Hematopoietic multipotent progenitor cell treated with erythropoietin and hydrocortisone succinate and interleukin-3 and kit ligand, for 15 days (in vitro differentiated cells): ENCODE results near the gene SPTSSA.
A peak's percentile ranks its signal among the peaks of the same experiment; 100 is the strongest.
"Not testable (repeated sequence)": the region's sequence is repeated elsewhere in the genome, so short reads cannot be mapped to it uniquely, and the experiment has no call there.

Source experiments
- DNase-seq: peaks from one replicate; pipeline ENCODE4 v3.0.0-alpha.2; 2015; ENCODE audit warnings: low spot score

SPTSSA gene

GRCh38 chr14:34470319-34470718, 8.3 kb upstream of the SPTSSA start:
- no peak for DNase-seq

- DNase-seq: no peak
These were observed 4.7 kb upstream of the SPTSSA start for GRCh38 chr14:34466691-34467090.

DNA sequence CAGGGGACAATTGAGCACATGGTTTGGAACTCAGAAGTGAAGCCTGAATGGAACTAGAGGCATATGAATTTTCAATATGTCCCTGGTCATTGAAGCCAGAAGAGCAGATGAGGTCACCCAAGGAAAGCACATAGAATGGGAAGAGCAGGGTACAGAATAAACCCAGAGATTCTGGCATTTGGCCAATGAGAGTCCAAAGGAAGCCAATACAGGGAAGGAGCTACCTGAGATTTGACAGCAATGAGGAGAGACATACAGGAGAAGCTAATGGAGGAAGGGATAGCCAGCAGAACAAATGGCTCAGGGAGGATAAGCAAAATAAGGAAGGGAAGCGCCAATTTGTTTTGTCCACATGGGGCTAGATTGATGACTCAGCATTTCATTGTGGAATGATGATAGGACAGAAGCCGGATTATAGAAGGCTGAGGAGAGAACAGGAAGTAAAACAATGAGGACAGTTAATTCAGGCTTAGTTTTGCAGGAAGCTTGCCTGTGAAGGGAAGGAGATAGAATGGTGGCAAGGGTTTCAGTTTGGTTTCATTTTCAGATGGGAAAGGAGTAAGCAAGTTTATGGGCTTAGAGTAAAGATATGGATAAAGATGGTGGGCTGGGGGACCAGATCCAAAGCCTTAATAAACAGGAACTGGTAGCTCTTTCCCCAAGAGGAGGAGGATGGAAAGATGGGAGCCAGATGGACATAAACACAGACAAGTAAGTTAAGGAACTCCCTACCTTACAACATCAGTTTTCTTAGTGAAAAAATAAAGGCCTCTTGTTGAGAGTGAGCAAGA, 3.2 kb upstream of the SPTSSA start:
- peak; percentile 24 for DNase-seq

DNA sequence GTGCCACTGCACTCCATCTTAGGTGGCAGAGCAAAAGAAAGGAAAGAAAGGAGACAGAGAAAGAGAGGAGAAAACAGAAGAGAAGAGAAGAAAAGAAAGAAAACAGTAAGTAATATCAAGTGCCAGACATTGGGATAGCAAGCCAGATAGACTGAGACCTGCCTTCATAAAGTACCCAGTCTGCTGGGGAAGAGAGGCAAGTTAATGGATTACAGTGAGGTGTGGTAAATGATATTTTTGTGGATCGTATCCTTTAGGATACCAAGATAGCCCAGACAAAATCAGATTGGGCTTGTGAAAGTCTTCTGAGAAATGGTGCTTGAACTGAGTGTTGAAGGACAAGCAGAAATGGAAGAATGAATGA, 1.5 kb upstream of the SPTSSA start:
- no peak for DNase-seq

GRCh38 chr14:34461334-34462131, 507 bp downstream of the SPTSSA start:
- DNase-seq: peak; percentile 16

- DNase-seq: no peak
These were observed 1.2 kb downstream of the SPTSSA start for GRCh38 chr14:34460841-34461240.

GRCh38 chr14:34460295-34460694, 1.7 kb downstream of the SPTSSA start:
- no peak for DNase-seq

GRCh38 chr14:34457186-34457585, 4.9 kb downstream of the SPTSSA start:
- no peak for DNase-seq

DNA sequence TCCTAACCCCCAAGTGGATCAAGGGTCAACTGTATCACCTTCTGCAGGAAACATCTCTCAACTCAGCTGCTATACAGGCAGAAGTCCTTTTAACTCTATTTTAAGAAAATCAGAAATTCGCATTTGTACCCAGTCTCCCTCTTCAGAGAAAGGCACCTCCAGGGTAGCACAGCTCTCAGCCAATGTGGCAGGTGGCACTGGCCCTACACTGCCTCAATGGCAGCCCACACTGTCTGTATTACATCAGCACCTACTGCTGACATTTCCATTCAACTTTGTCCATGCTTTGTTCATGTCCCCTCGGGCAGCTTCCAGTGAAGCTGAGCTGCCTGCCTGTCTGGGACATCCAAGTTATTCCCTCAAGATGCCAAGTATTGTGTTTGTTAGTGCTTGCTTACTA, 8.8 kb downstream of the SPTSSA start:
- DNase-seq: no peak

DNA sequence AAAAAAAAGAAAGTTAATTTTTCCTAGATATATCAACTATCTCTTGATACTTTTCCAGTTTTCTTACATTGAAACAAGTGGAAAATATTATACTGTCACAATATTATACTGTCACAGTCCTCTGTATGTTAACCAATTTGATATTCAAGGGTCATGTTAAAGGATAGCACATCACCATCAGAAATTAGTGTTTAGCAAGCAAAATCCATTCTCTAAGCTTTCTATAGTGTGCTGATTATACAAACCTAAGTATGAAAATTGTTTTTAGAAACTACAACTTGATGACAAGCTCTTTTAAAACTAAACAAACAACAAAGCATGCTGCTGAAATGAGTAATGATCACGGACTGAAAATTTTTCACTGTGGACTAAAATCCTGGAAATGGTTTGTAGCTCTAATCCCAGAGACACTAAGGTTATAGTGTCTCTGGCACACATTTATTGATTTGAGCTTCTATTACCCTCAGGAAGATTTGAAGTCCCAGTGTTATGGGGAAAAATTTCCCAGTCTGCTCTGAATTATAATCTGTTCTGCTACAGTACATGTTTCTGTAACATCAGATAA, 9.7 kb downstream of the SPTSSA start:
- DNase-seq: no peak

DNA sequence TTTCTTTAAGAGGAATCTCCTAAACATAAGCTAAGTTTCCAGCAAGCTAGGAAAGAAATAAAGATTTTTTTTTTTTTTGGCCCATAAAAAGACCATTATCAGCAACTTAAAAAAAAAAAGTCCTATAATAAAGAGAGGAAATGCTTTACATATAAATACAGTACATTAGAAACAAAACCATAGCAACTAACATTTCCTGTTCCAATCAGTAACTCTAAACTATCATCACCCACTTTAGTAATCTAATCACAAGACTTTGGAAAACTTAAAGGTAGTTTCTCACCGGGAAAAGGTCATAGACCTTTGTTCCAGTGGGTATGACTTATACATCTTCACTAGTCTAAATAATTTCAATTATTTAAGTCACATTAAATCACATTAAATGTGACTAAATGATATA, 11.1 kb downstream of the SPTSSA start:
- no peak for DNase-seq

- no peak for DNase-seq
These were observed 11.5 kb downstream of the SPTSSA start for GRCh38 chr14:34450542-34450915.

- DNase-seq: no peak
These were observed 12.1 kb downstream of the SPTSSA start for GRCh38 chr14:34449819-34450541.

- DNase-seq: no peak
These were observed 22.9 kb downstream of the SPTSSA start for GRCh38 chr14:34439090-34439489.

GRCh38 chr14:34438438-34438837, 23.6 kb downstream of the SPTSSA start:
- no peak for DNase-seq

DNA sequence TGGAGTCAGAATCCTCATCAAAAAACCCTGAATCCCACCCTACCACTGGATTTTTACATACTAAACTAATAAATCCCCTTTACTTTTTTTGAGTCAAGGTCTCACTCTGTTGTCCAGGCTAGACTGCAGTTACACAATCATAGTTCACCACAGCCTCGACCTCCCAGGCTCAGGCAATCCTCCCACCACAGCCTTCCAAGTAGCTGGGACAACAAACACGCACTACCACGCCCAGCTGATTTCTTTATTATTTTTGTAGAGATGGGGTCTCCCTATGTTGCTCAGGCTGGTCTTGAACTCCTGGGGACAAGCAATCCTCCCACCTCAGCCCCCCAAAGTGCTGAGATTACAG, 24.3 kb downstream of the SPTSSA start:
- no peak for DNase-seq

DNA sequence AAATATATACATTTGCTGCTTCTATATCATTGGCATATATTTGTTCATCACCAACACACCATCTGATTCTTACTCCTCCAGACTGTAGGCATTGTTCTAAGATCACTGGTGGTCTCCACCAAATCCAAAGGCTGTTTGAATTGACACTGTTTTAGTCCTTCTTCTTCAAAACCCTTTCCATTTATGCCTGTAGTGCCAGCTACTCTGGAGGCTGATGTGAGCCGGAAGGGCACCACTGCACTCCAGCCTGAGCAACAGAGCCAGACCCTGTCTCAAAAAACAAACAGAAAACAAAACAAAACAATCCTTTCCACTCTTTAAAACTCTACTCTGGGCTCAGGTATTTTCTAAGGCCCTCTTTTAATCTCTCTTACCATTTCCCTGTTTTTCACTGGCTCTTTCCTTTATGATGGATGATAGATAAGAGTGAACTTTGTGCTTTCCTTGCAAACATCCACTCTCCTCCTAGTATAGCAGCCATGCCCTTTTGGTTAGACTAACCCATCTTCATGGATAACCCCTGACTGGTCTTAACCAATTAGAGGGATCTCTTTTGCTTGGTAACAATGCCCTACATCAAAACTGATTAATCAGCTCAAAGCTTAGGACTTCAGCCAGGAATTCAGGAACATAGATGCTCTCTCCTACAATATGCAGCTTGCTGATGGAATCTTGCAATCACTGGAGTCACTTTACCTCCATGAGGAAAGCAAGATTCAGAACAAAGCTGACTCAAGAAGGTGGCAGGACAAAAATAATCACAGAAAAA, 24.9 kb downstream of the SPTSSA start:
- DNase-seq: no peak

DNA sequence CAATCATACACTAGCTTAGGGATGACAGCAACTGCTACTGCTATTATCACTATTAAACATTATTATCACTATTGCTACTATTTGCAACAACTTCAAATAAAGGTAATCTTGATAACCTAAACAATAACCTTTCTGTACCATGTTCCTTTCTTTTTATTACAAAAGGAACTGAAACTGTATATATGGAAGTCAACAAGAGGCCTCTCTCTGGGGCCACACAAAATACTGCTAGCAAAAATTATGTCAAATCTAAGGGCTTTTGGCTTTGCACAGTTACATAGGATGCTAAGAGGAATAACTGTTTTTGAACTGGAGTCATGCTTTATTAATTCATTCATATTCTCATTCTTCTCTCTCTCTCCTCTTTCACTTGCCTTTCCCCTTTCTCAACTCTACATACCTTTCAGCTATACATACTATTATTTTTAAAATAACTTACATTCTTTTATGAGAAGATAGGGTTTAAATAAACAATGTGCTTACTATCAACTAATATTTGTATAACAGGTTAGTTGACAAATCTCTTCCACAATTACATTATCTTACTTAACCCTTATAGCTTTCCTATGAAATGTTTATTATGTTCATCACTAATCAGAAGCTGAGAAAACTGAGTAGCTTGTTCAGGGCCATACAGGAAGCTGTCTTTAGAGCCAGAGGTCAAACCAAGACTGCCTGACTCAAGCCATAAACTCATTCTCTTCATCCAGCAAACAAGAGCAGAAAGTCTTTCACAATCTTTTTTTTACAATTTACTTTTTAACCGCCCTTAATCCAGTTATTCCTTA, 25.7 kb downstream of the SPTSSA start:
- no peak for DNase-seq

GRCh38 chr14:34433957-34434356, 28.1 kb downstream of the SPTSSA start:
- no peak for DNase-seq

DNA sequence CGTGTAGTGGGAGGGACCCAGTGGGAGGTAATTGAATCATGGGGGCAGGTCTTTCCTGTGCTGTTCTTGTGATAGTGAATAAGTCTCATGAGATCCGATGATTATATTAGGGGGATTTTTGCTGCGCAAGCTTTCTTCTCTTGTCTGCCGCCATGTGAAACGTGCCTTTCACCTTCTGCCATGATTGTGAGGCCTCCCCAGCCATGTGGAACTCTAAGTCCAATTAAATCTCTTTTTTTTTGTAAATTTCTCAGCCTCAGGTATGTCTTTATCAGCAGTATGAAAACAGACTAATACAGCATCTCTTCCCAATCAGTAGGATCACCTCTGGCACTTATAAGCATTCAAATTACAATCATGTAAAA, 34.0 kb downstream of the SPTSSA start:
- not testable (repeated sequence) for DNase-seq
